Muscle of leg (tissue), 11 donors: Measurements from ENCODE around the gene NCOA1. TPM values are rescaled to one million over a fixed set of nuclear protein-coding genes. Genes with fewer than 3 reads are reported as not detected.

Source experiments
- DNase-seq: peaks from one replicate; pipeline ENCODE4 v3.0.0; 2013
- H3K27ac ChIP-seq: one replicate; pipeline ENCODE4 v1.5.1; 2013; ENCODE audit warnings: mild to moderate bottlenecking, low read length, control low read depth
- H3K27me3 ChIP-seq: one replicate; pipeline ENCODE4 v1.6.1; 2013; ENCODE audit warnings: low read length; ENCODE audit not compliant: control insufficient read depth, insufficient read depth
- H3K36me3 ChIP-seq: one replicate; pipeline ENCODE4 v1.6.1; 2013; ENCODE audit warnings: low read length; ENCODE audit not compliant: control insufficient read depth, insufficient read depth
- H3K4me1 ChIP-seq: one replicate; pipeline ENCODE4 v1.6.1; 2013; ENCODE audit warnings: low read length; ENCODE audit not compliant: control insufficient read depth, insufficient read depth
- H3K4me3 ChIP-seq: one replicate; pipeline ENCODE4 v1.5.1; 2013; ENCODE audit warnings: low read length, control low read depth
- H3K9me3 ChIP-seq: replicated peaks from 2 replicates; pipeline ENCODE4 v1.6.1; 2013; ENCODE audit warnings: low read depth, low read length; ENCODE audit not compliant: control insufficient read depth
- WGBS: methylation state at CpG from one replicate; pipeline ENCODE4 v1.1.5; 2013; ENCODE audit warnings: missing lambda C conversion rate; ENCODE audit not compliant: insufficient coverage; 5-methylcytosine and 5-hydroxymethylcytosine counted together
- polyA plus RNA-seq, 8 donors: library from polyadenylated mRNA; unstranded; fragments of 120-200 nt; gene quantifications; one replicate each; pipeline versions ENCODE4 v1.2.1 to v1.2.3, GENCODE V29; 2013; ENCODE audit warnings: inconsistent platforms in 1 of 8, low replicate concordance in 1 of 8; ENCODE audit not compliant: insufficient read length in 8 of 8, insufficient read depth in 1 of 8
- total RNA-seq: library from RNA; stranded (reverse); fragments of 120-200 nt; gene quantifications from one replicate; pipeline ENCODE4 v1.2.4, GENCODE V29; 2013

The NCOA1 gene
- total and polyA plus RNA-seq, 9 donors = 69.6 to 106 (median 89.6) TPM

DNA sequence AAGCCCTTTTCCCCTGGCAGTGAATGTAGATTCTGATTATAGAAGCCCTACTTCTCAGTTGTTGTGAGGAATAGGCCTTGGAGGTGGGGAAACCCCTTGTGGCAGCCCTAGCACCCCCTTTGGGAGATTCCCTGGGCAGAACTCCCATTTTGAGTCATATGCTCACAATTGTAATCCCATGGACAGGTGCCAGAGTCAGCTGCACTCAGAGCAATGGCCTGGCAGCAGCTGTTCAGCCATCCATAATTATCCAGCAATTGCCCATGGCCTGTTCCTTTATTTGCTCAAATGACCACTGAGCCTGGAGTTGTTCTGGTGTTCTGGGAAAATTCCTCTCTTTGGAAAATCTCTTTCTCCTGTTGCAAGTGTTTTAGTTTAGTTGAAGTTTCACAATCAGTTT, 230.4 kb downstream of the NCOA1 start:
- Histone ChIP-seq H3K4me3 (no peak overlapping the region), H3K4me1 (peaks cover 12% of the 10 kb centered on the region), H3K36me3 (peaks cover 19% of the 10 kb centered on the region), H3K9me3 (no peaks in the 10 kb centered on the region), H3K27ac (peak overlapping the region; percentile 85), H3K27me3 (no peaks in the 10 kb centered on the region)
- DNase-seq = peak; percentile 95

DNA sequence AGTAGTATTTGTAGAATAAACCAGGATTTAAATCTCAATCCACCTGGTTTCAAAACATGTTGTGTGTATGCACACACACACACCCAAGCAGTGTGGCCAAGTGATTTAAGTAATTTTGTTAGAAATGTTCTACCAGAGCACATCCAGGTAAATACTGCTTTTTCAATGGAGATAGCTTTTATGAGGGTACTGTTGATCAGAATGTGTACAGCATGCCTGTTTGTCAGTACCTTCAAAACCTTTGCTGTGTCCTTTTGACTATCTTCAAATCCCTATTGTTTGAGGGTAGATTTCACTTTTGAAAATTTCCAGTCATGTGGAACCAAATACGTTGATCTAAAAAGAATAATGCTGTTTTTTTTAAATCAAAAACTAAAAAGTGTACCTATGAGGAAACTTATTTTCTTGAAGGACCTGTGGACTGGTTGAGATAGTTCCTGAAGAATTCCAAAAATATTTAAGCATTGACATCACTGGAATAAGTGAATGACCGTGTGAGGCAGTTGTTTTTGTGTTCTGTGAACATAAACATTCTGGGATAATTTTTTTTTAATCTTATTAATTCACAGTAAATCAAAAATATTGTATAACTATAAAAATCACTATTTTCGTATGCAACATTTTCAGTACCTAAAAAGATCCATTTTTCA, 231.2 kb downstream of the NCOA1 start:
- peaks cover 18% of the 10 kb centered on the region for H3K36me3 ChIP-seq
- H3K9me3 ChIP-seq = no peaks in the 10 kb centered on the region
- H3K27ac ChIP-seq = peak overlapping the region; percentile 85
- H3K4me1 ChIP-seq = peaks cover 12% of the 10 kb centered on the region
- whole genome bisulfite sequencing = no CpG with 5 or more reads among the region's 3 CpGs
- no peak for DNase-seq
- H3K27me3 ChIP-seq = no peaks in the 10 kb centered on the region
- no peak overlapping the region for H3K4me3 ChIP-seq

GRCh38 chr2:24723191-24723590, 232.1 kb downstream of the NCOA1 start:
- peaks cover 12% of the 10 kb centered on the region for H3K4me1 ChIP-seq
- H3K36me3 ChIP-seq = peaks cover 13% of the 10 kb centered on the region
- no peak for DNase-seq
- no peaks in the 10 kb centered on the region for H3K27me3 ChIP-seq
- no peaks in the 10 kb centered on the region for H3K9me3 ChIP-seq
- peak overlapping the region; percentile 85 for H3K27ac ChIP-seq
- no peak overlapping the region for H3K4me3 ChIP-seq
- no CpG with 5 or more reads among the region's 1 CpG for WGBS

GRCh38 chr2:24723665-24724064, 232.6 kb downstream of the NCOA1 start:
- Histone ChIP-seq H3K4me3 (no peak overlapping the region), H3K4me1 (peaks cover 12% of the 10 kb centered on the region), H3K27me3 (no peaks in the 10 kb centered on the region), H3K36me3 (peaks cover 12% of the 10 kb centered on the region), H3K27ac (peak overlapping the region; percentile 74), H3K9me3 (no peaks in the 10 kb centered on the region)
- DNase-seq = peak; percentile 61

DNA sequence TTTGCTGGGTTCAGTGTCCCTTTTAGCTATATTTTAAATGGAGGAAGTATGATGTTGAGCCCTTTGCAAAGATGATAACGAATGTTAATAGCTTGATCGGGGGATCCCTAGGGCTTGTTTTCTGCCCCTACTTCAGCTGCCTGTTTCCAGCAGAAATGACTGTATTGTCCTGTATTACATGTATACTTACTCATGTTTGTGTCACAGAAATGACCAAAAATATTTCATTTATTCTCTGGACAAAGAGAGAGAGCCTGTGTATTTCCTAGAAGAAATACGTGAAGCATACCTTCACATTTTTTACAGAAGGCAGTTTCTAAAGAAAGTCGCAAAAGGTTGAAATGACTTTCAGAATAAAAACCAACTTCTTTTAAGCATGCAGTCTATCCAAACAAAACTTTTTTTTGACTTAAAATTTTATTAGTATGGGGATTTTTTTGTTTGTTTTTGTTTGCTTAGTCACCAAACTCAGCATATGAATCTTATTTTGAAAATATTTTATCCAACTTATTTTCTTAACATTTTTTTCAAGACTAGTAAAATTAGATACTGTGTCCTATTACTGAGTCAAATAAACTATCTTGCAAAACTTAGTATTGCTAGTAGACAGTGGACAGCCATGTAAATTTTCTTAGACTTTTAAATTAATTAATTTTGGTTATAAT, 233.2 kb downstream of the NCOA1 start:
- Histone ChIP-seq H3K4me3 (no peak overlapping the region), H3K27ac (peak overlapping the region; percentile 74), H3K27me3 (no peaks in the 10 kb centered on the region), H3K36me3 (peaks cover 11% of the 10 kb centered on the region), H3K4me1 (peaks cover 12% of the 10 kb centered on the region), H3K9me3 (no peaks in the 10 kb centered on the region)
- WGBS = no CpG with 5 or more reads among the region's 4 CpGs
- DNase-seq = no peak

DNA sequence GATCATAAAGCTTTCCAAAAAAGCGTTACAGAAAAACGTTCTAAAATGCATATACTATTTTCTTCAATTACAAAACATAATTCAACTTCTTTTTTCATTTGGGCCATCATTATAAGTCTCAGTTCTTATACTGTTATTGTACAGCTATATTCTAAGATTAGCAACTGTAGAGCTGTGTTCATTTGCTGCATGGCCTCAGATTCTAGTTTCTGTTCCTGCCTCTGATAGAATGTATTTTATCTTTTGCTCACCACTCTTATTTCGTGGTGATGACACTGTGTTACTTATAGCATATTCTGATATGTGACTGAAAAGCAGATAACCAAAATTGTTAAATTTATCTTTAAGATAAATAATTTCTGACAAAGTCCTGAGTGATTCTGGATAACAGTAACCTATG, 234.9 kb downstream of the NCOA1 start:
- peaks cover 12% of the 10 kb centered on the region for H3K36me3 ChIP-seq
- no peak overlapping the region for H3K27ac ChIP-seq
- no peaks in the 10 kb centered on the region for H3K27me3 ChIP-seq
- WGBS = no CpG with 5 or more reads among the region's 3 CpGs
- no peak overlapping the region for H3K4me3 ChIP-seq
- H3K9me3 ChIP-seq = no peaks in the 10 kb centered on the region
- peaks cover 7% of the 10 kb centered on the region for H3K4me1 ChIP-seq
- DNase-seq = no peak

- DNase-seq = no peak
- no peaks in the 10 kb centered on the region for H3K27me3 ChIP-seq
- no peak overlapping the region for H3K27ac ChIP-seq
- H3K4me3 ChIP-seq = no peak overlapping the region
- no peaks in the 10 kb centered on the region for H3K4me1 ChIP-seq
- H3K9me3 ChIP-seq = no peaks in the 10 kb centered on the region
- peaks cover 22% of the 10 kb centered on the region for H3K36me3 ChIP-seq
- WGBS = 84% methylated on average over 3 of the region's 7 CpGs
Measured at GRCh38 chr2:24730481-24730880, 239.4 kb downstream of the NCOA1 start.

GRCh38 chr2:24731040-24731439, 240.0 kb downstream of the NCOA1 start:
- H3K4me1 ChIP-seq = no peaks in the 10 kb centered on the region
- H3K9me3 ChIP-seq = no peaks in the 10 kb centered on the region
- no peak for DNase-seq
- H3K27me3 ChIP-seq = no peaks in the 10 kb centered on the region
- H3K36me3 ChIP-seq = peaks cover 22% of the 10 kb centered on the region
- no peak overlapping the region for H3K27ac ChIP-seq
- no peak overlapping the region for H3K4me3 ChIP-seq

- no CpG with 5 or more reads among the region's 1 CpG for WGBS
- H3K4me3 ChIP-seq = no peak overlapping the region
- H3K27me3 ChIP-seq = no peaks in the 10 kb centered on the region
- H3K9me3 ChIP-seq = no peaks in the 10 kb centered on the region
- no peak for DNase-seq
- peaks cover 25% of the 10 kb centered on the region for H3K36me3 ChIP-seq
- H3K4me1 ChIP-seq = no peaks in the 10 kb centered on the region
- H3K27ac ChIP-seq = no peak overlapping the region
Measured at GRCh38 chr2:24731923-24732322, 240.9 kb downstream of the NCOA1 start.

DNA sequence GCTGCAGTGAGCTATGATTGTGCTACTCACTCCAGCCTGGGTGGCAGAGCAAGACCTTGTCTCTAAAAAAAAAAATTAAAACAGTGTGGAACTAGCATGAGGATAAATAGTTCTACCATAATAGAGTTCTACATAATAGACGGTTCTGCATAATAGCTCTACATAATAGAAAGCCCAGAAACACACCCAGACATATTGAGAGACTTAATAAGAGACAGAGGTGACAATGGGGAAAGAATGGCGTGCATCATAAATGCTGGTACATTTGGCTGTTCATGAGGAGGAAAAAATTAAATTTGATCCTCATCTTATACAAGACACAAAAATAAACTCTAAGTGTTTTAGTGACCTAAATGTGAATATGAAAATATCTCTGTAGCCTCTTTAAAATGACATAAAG, 243.7 kb downstream of the NCOA1 start:
- no peak for DNase-seq
- Histone ChIP-seq H3K27ac (no peak overlapping the region), H3K4me3 (no peak overlapping the region), H3K9me3 (no peaks in the 10 kb centered on the region), H3K4me1 (no peaks in the 10 kb centered on the region), H3K27me3 (no peaks in the 10 kb centered on the region), H3K36me3 (peaks cover 22% of the 10 kb centered on the region)
- no CpG with 5 or more reads among the region's 2 CpGs for WGBS
